Activated CD8-positive, alpha-beta memory T cell treated with anti-CD3 and anti-CD28 coated beads for 24 hours (primary cell): ENCODE results near the gene FAM53B.

Source experiments
- DNase-seq: peaks from one replicate; pipeline ENCODE4 v3.0.0-alpha.2; 2020

Gene FAM53B

DNA sequence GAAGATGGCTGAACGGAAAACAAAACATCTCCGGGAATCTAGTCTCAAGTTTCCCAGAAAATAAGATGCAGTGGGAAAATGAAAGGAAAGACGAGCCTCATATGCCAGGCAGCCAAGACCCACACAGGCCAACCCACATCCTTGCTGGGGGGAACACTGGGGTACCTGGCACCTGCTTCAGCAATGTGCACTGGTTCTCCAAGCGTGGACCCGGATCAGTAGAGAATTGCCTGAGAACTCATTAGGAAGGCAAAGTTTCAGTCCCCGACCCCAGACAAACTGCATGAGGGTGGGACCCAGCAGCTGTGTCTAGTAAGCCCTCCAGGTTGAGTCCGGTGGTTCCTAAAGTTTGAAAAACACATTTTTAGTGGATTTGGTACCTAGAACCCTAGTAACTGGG, 18.4 kb downstream of the FAM53B start:
- no peak for DNase-seq

DNA sequence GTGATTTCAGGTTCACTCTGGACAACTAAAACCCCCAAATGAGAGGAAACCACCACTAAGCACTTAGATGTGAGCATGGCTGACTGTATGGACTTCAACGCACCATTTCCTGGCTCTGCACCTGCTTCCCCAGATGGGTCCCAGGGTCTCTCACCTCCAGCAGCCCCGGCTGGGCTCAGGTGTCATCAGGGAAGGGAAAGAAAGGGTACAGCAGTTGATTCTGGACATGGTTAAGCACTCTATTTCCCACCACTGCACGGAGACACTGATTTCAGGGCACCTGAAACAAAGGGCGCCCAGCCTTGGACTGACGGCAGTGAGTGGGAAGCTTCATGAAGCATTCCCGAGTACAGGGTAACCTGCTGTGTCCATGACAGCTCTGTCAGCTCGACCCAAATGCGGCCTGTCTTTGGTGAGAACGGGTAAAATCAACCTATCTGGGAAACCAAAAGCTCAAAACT, 19.0 kb downstream of the FAM53B start:
- no peak for DNase-seq

DNA sequence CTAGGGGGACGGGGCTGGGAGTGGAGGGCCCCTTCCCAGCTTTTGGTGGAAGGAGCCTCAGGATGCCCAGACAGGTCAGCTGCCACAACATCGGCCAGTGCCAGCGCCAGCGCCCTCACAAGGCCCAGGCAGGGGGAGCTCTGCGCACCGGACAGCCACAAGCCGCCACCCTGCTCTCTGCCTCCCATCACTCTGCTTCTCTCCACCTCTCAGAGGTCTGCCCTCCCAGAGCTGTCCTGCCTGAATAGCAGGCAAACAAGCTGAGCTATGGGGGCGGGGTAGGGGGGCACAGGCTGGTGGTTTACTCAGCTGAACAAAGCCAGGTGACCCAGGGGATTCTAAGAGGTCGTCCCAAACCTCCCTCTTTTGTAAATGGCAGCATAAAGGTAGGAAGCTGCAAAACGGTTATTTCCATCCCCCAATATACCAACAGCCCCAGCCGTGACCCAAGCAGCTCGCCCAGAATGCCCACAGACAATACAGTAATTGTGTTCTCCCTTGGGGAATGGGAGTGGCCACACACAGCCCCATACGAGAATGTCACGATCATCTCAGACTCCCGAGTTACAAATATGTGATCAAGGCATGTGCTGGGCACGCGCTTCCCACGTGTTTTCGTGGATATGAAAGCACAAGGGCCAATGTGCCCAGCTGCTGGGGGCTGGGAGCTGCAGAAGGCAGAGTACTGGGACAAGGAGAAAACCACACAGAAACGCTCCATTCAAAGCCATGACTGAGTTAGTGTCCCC, 19.7 kb downstream of the FAM53B start:
- no peak for DNase-seq

GRCh38 chr10:124723826-124724225, 20.4 kb downstream of the FAM53B start:
- DNase-seq: no peak

- DNase-seq: peak; percentile 79
These were observed 21.1 kb downstream of the FAM53B start for GRCh38 chr10:124722798-124723783.

DNA sequence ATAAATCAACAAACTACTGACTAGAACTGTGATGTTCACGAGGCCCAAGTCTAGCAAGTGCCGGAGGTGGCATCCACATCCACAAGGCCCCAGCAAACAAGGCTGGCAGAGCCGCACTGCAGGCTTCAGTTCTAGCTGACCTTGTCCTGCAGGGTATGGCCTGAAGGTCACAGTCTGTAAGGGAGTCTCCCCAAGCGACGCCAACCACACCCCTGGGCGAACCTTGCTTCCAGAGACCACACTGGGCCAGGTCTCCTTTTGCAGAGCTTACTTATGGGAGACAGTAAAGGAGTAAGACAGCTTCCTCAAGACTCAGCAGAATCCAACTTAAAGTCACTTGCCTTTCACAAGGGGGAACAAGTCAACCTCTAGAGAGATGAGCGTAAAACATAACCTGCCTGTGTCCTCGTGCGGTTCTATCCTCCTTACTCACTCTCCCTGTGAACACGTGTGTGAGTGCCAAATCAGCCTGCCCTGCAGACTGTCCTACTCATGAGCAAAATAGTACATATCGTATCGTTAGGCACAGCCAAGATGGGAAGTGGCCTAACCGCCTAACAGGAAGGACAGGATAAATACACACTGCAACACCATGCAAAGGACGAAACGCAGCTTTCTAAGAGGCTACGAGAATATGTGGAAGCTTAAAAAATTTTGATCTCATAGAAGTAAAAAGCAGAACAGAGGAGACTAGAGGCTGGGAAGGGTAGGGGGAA, 22.7 kb downstream of the FAM53B start:
- no peak for DNase-seq

DNA sequence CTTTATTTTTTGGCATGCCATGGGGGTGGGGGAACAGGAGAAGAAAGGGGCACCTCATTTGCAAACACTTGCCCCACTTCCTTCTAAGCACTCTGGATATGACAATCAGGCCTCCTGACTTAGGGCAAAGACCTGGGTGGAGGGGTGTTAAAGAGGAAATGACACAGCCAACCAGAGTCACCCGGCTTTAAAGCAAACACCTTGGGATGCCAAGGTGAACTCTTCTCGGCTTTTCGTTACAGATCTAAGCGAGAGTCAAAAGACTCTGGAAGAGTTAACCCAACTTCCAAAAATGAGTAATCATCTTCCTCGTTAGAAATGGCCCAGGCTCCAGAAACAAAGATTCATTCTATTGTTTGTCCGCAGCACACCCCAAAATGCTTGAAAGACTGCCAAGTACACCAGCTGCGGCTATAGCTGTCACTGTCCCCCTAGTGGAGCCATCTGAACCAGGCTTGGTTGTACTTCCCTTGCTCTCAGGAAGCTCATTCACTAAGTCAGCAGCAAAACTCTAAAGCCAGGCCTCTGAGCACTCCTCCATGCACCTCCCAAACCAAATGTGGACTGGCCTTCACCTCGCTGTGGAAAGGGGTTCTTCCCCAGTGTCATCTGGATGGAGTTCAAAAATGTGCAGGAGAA, 24.8 kb downstream of the FAM53B start:
- DNase-seq: no peak

- peak; percentile 88 for DNase-seq
These were observed 26.1 kb downstream of the FAM53B start for GRCh38 chr10:124717911-124718741.

DNA sequence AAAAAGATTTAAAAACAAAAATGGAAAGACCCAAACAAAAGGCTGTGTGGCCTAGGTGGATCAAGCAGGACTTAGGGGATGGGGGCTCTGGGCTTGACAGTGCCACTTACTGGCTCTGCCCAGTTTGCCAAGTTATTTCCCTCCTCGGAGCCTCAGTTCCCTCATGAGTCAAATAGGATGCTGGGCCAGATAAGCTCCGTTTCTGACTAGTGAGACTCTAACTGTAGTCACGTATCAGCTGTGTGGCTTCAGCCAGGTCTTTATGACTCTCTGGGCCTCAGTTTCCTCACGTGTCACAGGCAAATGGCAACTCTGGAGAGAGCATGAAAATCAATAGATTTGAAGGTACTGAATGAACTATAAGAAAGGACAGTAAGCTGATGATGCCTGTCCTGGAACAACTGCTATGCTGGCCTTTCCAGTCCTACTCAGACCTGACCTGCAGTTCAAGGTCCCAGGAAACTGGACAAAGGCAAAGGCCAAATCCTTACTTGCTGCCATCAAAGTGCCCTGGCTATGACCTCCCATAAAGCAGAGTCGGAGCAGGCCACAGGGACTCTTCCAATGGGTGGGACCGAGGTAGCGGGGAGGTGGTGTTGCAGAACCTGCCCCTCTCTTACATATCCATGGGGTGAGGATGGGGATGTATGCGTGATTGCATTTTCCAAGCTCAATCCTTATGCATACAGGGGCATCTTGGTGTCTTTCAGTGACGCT, 27.0 kb downstream of the FAM53B start:
- DNase-seq: no peak

- no peak for DNase-seq
These were observed 27.8 kb downstream of the FAM53B start for GRCh38 chr10:124716369-124716768.

DNA sequence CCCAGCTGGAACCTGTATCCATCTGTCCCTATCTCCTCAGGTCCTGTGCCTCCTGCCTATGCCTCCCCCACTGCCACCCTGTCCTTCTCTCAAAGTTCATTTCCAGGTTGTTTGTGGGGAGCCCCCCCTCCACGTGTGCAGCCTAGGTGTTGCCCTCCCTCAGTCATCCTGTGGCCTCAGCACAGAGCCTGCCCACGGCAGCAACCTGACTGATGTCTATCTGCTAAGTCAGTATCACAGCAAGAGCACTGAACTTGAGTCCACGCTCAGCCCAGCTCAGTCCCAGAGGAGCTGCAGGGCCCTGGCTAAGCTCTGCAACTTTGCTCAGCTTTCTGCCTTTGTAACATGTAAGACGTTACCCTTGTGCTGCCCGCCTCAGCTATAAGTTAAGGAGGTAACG, 28.7 kb downstream of the FAM53B start:
- no peak for DNase-seq

- DNase-seq: no peak
These were observed 30.4 kb downstream of the FAM53B start for GRCh38 chr10:124713679-124714255.

- DNase-seq: no peak
These were observed 31.3 kb downstream of the FAM53B start for GRCh38 chr10:124712704-124713407.

DNA sequence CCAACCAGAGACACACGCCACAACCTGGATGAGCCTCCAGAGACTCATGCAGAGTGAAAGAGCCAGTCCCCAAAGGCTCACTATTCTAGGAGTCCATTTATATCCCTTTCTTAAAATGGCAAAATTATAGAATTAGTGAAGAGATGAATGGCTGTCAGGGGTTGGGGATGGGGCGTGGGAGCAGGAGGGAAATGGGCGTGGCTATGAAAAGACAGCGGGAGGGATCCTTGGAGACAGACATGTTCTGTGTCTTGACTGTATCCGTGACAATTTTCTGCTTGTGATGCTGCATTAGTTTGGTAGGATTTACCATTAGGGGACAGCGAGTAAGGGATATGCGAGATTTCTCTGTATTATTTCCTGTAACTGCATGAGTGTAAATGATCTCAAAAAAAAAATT, 33.0 kb downstream of the FAM53B start:
- no peak for DNase-seq

- no peak for DNase-seq
These were observed 33.8 kb downstream of the FAM53B start for GRCh38 chr10:124710266-124710881.

DNA sequence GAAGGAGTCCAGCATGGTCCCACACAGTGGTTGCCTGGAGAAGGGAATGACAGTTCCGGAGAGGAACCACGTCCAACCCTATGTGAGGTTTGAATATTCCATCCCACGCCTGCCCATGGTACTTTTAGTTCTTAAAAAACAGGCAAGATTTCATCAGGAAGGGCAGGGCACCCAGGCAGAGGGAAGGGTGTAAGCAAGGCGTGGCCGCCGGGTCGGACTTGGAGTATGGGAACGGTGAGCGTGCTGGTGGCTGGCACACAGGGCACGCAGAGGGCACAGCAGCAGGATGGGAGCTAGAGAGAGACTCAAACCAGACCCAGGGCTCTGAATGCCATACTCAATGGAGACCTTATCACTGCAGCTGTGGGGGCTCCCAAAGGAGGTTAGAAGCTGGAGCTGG, 34.3 kb downstream of the FAM53B start:
- DNase-seq: no peak

DNA sequence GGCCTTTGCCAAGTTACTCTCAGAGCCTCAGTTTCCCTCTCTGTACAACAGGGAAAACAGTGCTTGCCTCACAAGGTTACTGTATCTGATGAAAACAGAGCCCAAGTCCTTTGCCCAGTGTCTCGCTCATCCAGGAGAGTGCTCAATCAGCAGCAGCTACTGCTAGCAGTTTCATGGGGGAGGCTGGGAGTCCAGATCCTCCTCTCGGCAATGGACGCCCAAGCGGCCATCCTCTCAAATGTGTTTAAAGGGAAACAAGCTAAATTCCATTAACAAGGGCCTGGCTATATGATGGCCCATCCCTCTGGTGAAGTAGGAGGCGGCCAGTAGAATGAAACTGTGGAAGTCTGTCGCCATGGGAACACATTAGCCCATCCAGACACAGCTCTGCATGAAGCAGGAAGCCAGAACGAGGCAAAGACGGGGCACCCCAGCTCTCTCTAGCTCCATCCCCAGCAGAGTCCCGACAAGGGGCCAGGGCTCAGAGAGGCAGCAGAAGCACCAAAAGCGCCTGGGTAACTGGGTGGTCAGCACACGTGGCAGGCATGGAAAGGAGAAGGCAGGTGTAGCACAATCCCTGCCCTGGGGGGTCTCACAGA, 35.2 kb downstream of the FAM53B start:
- DNase-seq: no peak

DNA sequence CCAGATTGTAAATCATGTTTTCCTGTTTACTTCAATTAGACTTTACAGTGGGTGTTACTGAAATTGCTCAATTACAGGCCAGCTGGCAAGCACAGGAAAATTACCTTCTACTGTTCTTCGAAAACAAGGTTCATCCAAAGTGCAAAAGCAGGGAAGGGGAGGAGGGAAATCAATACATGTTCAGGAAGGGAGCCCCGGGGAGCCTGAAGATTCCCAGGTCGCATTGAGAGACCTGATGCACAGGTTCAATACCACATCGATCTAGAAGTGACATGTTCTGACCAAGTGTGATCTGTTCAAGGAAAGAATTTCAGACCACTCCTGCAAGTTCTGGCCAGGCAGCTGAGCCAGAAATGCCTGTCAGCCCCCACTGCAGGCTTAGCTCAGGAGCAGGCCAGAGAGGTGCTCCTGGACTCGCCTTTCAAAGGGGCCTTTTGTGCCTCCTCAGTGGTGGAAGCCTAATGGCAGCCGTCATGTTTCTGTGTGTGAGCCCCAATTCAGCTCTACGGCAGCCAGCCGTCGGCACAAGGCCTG, 35.9 kb downstream of the FAM53B start:
- DNase-seq: no peak

DNA sequence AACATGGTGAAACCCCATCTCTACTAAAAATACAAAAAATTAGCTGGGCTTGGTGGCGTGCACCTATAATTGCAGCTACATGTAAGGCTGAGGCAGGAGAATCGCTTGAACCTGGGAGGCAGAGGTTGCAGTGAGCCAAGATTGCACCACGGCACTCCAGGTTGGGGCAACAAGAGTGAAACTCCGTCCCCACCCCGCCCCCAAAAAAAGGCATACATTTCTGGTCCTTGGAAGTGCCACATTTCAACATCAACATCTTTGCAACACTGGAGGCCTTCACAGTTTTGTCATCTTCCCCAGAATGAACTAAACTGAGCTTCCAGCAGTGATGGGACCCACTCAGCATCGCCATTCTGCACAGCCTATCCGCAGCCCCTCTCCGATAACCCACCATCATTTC, 36.6 kb downstream of the FAM53B start:
- DNase-seq: no peak
